Parathyroid adenoma (tissue), 2 donors: Measurements from ENCODE around the gene EEPD1.

Experiments used
- H2AFZ ChIP-seq: fragments of 300-600 bp; sonication (generic); one replicate; pipeline ENCODE4 v1.7.0; 2017; ENCODE audit warnings: antibody characterized with exemption, mild to moderate bottlenecking
- H3K27ac ChIP-seq: fragments of 300-600 bp; sonication (generic); one replicate; pipeline ENCODE4 v1.7.0; 2017
- H3K27me3 ChIP-seq: fragments of 300-600 bp; sonication (generic); one replicate; pipeline ENCODE4 v1.7.0; 2017; ENCODE audit warnings: low read length; ENCODE audit not compliant: control insufficient read depth, insufficient read depth
- H3K36me3 ChIP-seq: fragments of 300-600 bp; sonication (generic); one replicate; pipeline ENCODE4 v1.7.0; 2017; ENCODE audit warnings: low read length; ENCODE audit not compliant: control insufficient read depth, insufficient read depth
- H3K4me1 ChIP-seq: fragments of 300-600 bp; sonication (generic); one replicate; pipeline ENCODE4 v1.7.0; 2017; ENCODE audit warnings: control low read depth
- H3K4me2 ChIP-seq: fragments of 300-600 bp; sonication (generic); one replicate; pipeline ENCODE4 v1.7.0; 2017; ENCODE audit warnings: low read length
- H3K4me3 ChIP-seq: fragments of 300-600 bp; sonication (generic); one replicate; pipeline ENCODE4 v1.7.0; 2017; ENCODE audit warnings: low read depth, low read length
- H3K79me2 ChIP-seq: fragments of 300-600 bp; sonication (generic); one replicate; pipeline ENCODE4 v1.7.0; 2017; ENCODE audit warnings: control low read depth
- H3K9ac ChIP-seq: fragments of 300-600 bp; sonication (generic); one replicate; pipeline ENCODE4 v1.7.0; 2017; ENCODE audit warnings: mild to moderate bottlenecking
- H3K9me3 ChIP-seq: fragments of 300-600 bp; sonication (generic); one replicate; pipeline ENCODE4 v1.7.0; 2017; ENCODE audit warnings: low read length; ENCODE audit not compliant: control insufficient read depth
- TF ChIP-seq, protein P1 (sequence below): fragments of 300-600 bp; sonication (generic); IDR thresholded peaks from one replicate; pipeline ENCODE4 v1.7.0; 2017; ENCODE audit warnings: antibody characterized with exemption, mild to moderate bottlenecking
- donor health status: primary hyperparathyroidism.

EEPD1 gene

DNA sequence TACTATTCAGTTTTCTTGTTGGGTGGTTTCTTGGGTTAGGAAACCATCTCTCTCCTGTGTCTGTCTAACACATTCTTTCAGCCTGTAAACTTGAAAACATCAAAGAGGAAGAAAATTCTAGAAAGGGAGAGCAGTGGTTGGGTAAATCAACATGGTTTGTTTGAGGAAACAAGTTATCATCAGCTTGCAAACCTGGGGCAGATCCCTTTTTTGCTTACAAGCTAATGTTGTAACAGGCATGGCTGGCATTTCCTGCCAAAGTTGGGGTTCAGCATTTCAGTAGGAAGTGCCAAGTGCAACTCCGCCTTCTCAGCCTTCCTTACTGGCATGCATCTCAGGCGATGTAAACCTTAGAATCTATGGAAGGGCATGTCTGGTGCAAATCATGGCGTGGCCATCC, 112.6 kb downstream of the EEPD1 start:
- no peaks in the 10 kb centered on the region for H3K9me3 ChIP-seq
- TF ChIP-seq, protein P1, sequence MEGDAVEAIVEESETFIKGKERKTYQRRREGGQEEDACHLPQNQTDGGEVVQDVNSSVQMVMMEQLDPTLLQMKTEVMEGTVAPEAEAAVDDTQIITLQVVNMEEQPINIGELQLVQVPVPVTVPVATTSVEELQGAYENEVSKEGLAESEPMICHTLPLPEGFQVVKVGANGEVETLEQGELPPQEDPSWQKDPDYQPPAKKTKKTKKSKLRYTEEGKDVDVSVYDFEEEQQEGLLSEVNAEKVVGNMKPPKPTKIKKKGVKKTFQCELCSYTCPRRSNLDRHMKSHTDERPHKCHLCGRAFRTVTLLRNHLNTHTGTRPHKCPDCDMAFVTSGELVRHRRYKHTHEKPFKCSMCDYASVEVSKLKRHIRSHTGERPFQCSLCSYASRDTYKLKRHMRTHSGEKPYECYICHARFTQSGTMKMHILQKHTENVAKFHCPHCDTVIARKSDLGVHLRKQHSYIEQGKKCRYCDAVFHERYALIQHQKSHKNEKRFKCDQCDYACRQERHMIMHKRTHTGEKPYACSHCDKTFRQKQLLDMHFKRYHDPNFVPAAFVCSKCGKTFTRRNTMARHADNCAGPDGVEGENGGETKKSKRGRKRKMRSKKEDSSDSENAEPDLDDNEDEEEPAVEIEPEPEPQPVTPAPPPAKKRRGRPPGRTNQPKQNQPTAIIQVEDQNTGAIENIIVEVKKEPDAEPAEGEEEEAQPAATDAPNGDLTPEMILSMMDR = no peak
- H2AFZ ChIP-seq = no peak overlapping the region
- no peak overlapping the region for H3K27ac ChIP-seq
- no peak overlapping the region for H3K4me3 ChIP-seq
- no peaks in the 10 kb centered on the region for H3K4me1 ChIP-seq
- H3K9ac ChIP-seq = no peak overlapping the region
- H3K4me2 ChIP-seq = no peak overlapping the region
- H3K79me2 ChIP-seq = no peaks in the 10 kb centered on the region
- H3K27me3 ChIP-seq = no peaks in the 10 kb centered on the region
- no peaks in the 10 kb centered on the region for H3K36me3 ChIP-seq

- H3K36me3 ChIP-seq = no peaks in the 10 kb centered on the region
- H3K27me3 ChIP-seq = no peaks in the 10 kb centered on the region
- no peaks in the 10 kb centered on the region for H3K4me1 ChIP-seq
- H3K9ac ChIP-seq = no peak overlapping the region
- TF ChIP-seq, protein P1 = no peak
- no peak overlapping the region for H3K4me2 ChIP-seq
- H3K27ac ChIP-seq = no peak overlapping the region
- no peak overlapping the region for H3K4me3 ChIP-seq
- H3K79me2 ChIP-seq = no peaks in the 10 kb centered on the region
- no peaks in the 10 kb centered on the region for H3K9me3 ChIP-seq
- no peak overlapping the region for H2AFZ ChIP-seq
Observed at GRCh38 chr7:36266190-36266589, 113.1 kb downstream of the EEPD1 start.

DNA sequence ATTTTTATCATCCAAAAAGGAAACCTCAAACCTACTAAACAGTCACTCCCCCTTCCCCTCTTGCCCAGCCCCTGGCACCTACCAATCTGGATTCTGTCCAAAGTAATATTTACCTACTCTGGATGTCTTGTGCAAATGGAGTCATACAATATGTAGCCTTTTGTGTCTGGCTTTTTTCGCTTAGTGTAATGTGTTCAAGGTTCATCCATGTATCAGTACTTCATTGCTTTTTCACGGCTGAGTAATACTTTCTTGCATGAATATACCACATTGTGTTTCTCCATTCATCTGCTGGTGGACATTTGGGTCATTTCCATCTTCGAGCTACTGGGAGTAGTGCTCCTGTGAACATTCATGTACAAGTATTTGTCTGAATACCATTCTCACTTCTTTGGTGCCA, 113.6 kb downstream of the EEPD1 start:
- Histone ChIP-seq H3K27ac (no peak overlapping the region), H3K36me3 (no peaks in the 10 kb centered on the region), H3K27me3 (no peaks in the 10 kb centered on the region), H3K9me3 (no peaks in the 10 kb centered on the region), H3K4me1 (no peaks in the 10 kb centered on the region), H2AFZ (no peak overlapping the region), H3K4me3 (no peak overlapping the region), H3K9ac (no peak overlapping the region), H3K79me2 (no peaks in the 10 kb centered on the region), H3K4me2 (no peak overlapping the region)
- TF ChIP-seq, protein P1 = no peak

- Histone ChIP-seq H3K9me3 (no peaks in the 10 kb centered on the region), H3K27me3 (no peaks in the 10 kb centered on the region), H3K4me1 (no peaks in the 10 kb centered on the region), H3K27ac (no peak overlapping the region), H3K79me2 (no peaks in the 10 kb centered on the region), H2AFZ (no peak overlapping the region), H3K9ac (no peak overlapping the region), H3K36me3 (no peaks in the 10 kb centered on the region), H3K4me2 (no peak overlapping the region), H3K4me3 (no peak overlapping the region)
- TF ChIP-seq, protein P1 = no peak
Observed at GRCh38 chr7:36272211-36272566, 119.1 kb downstream of the EEPD1 start.

DNA sequence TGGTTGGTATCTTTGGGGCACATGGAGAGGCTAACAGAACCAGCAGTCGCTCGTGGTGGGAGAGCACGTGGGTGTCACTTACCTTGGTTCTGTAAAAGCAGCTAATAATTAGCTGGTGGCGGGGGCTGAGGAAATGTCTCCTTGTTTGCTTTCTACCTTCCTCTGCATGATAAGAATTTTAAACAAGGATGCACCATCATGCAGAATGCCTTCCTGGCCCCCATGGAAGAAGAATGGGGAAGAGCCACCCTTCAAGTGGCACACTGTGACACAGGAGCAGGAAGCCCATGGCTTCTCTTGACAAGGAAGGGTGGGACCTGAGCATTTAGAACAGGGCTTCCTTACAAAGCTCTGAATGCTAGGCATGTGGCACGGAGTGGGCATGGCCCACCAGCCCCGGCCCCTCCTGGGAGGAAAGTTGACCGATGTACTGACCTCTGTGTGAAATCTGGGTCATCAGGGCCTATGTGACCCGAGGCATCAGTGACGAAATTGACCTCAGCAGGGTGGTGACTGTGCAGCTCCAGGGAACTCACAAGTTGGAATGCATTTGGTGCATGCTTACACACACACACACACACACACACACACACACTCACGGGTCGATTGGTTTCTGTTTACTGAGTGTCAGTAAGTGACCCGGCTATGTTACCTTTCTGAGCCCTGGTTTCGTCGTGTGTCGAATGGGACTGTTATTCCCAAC, 119.7 kb downstream of the EEPD1 start:
- H3K9ac ChIP-seq = no peak overlapping the region
- H3K36me3 ChIP-seq = no peaks in the 10 kb centered on the region
- H3K79me2 ChIP-seq = no peaks in the 10 kb centered on the region
- no peaks in the 10 kb centered on the region for H3K4me1 ChIP-seq
- no peaks in the 10 kb centered on the region for H3K27me3 ChIP-seq
- no peak overlapping the region for H2AFZ ChIP-seq
- H3K4me2 ChIP-seq = no peak overlapping the region
- H3K4me3 ChIP-seq = no peak overlapping the region
- no peak overlapping the region for H3K27ac ChIP-seq
- TF ChIP-seq, protein P1 = no peak
- no peaks in the 10 kb centered on the region for H3K9me3 ChIP-seq
